ENCODE data around the gene ELOA.
A peak's percentile ranks its signal among the peaks of the same experiment; 100 is the strongest.
"Not testable (repeated sequence)": the region's sequence is repeated elsewhere in the genome, so short reads cannot be mapped to it uniquely, and the experiment has no call there.

The ELOA gene

DNA sequence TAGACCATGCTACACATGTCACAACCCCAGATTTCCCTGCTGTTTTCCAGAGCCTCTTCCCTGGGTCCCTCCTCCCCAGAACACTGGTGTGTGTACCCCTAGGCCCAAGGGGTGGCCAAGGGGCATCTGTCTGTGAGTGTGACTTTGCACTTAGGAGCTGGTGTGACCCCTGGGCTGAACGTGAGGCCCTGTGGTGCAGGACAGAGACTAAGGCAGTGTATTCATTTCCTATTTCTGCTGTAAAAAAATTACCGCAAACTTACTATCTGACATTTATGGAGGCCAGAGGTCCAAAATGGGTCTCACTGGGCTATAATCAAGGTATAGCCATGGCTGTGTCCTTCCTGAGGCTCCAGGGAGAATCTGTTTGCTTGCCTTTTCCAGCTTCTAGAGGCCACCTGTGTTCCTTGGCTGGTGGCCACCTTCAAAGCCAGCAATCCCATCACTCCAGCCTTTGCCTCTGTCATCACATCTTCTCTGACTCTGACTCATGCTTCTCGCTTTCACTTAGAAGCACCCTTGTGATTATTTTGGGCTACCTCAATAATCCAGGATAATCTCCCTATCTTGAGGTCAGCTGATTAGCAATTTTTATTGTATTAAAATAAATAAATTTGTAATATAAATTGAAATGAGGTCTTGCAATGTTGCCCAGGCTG is 24.0 kb upstream of the ELOA start:
- peaks cover 10% of the 10 kb centered on the region for H3K4me1 Mint-ChIP-seq (ENCODE audit: low read depth)
- H3K27ac Mint-ChIP-seq, result no peak overlapping the region
- no peaks in the 10 kb centered on the region for H3K27me3 Mint-ChIP-seq (ENCODE audit: low read depth)
- no peaks in the 10 kb centered on the region for H3K9me3 Mint-ChIP-seq
- no peak overlapping the region for H3K4me3 Mint-ChIP-seq
- no peaks in the 10 kb centered on the region for H3K36me3 Mint-ChIP-seq (ENCODE audit: low read depth)

DNA sequence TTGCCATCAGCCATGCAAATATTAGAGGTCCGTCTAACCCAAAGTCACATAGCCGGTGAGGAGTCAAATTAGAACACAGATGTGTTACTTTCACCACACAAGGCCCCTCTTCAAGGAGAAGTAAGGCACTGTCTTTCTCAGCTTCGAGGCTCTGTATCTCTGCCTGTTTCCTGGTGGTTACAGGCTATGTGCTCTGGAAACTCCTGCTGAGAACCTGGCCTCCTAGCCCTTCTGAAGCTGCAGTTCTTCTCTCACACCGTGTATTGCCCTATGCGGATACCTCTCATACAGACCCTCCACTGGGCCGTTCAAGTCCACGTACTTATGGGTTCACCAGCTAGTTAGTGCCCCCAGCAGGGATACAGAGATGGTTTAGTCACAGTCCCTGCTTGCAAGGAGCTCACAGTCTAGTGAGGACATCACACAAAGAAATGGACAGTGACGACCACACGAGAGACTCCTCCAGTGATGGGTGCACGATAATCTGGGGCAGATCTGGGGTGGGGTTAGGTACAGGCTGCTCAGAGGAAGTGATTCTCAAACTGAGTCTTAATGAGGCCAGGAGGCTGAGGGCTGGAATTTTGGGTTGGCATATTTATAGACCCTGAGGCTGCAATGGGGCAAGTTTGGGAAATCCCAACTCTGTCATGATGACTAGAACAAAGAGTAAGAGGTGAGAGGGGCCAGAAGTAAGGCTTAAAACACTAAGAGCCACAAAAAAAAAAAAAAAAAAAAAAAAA is 22.8 kb upstream of the ELOA start:
- Mint-ChIP-seq H3K27ac (peak overlapping the region; percentile 58), H3K27me3 (ENCODE audit: low read depth) (no peaks in the 10 kb centered on the region), H3K4me1 (ENCODE audit: low read depth) (peaks cover 10% of the 10 kb centered on the region), H3K9me3 (no peaks in the 10 kb centered on the region), H3K36me3 (ENCODE audit: low read depth) (no peaks in the 10 kb centered on the region), H3K4me3 (no peak overlapping the region)

DNA sequence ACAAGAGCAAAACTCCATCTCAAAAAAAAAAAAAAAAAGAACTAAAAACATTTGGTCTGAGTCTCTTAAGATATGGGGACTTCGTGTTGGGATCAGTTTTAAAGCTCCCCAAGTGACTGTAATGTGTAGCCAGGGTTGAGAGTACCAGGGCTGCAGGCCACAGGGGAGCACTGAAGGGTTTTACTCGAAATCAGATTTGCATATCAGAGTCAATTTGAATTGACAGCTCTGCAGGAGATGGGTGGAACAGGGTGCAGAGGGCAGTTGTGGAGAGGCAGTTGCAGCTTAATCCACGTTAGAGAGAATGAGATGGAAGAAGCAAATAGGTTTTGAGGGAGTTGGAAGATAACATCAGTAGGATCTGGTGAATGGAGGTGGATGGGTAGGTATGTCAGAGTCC is 20.6 kb upstream of the ELOA start:
- Mint-ChIP-seq H3K27me3 (ENCODE audit: low read depth) (no peaks in the 10 kb centered on the region), H3K27ac (no peak overlapping the region), H3K4me1 (ENCODE audit: low read depth) (peaks cover 10% of the 10 kb centered on the region), H3K9me3 (no peaks in the 10 kb centered on the region), H3K36me3 (ENCODE audit: low read depth) (no peaks in the 10 kb centered on the region), H3K4me3 (no peak overlapping the region)

DNA sequence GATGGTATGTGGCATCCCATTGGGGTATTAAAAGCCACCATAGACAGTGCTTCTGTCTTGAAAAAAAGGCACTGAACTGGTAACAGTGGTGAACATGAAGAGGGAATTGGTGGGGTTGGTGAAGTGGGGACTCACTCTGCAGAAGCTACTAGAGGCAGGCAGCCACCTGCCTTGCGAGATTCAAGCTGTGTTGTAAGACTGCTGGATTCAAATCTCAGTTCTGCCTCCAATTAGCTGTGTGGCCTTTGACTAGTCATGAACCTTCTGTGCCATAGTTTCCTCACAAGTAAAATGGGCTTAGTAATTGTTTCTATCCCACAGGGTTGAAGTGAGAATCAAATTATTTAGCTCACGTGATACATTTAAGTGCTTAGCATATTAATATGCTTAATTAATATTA is 16.6 kb upstream of the ELOA start:
- Mint-ChIP-seq H3K9me3 (no peaks in the 10 kb centered on the region), H3K36me3 (ENCODE audit: low read depth) (peaks cover 3% of the 10 kb centered on the region)

DNA sequence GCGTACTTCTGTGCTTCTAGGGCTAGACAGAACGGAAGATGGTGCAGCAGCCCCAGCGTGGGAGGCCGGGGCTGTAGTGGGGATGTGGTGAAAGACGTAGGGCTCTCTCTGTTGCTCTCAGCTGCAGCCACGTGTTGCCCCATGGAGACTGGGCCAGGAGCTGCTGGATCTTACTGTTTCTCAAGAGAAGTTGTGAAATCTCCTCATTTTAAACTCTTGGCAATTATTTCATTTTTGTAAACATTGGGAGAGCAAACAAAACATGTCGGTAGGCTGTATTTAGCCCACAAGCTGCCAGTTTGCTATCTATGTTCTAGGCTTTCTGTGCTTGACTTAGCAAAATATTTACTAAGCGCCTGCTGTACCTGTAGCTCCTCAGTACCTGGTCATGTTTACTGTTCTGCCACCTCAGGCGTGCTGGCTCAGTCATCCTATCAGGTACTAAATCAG is 15.9 kb upstream of the ELOA start:
- H3K4me3 Mint-ChIP-seq, result no peak overlapping the region
- H3K4me1 Mint-ChIP-seq (ENCODE audit: low read depth), result peaks cover 4% of the 10 kb centered on the region
- H3K36me3 Mint-ChIP-seq (ENCODE audit: low read depth), result peaks cover 4% of the 10 kb centered on the region
- H3K9me3 Mint-ChIP-seq, result no peaks in the 10 kb centered on the region
- no peak overlapping the region for H3K27ac Mint-ChIP-seq
- no peaks in the 10 kb centered on the region for H3K27me3 Mint-ChIP-seq (ENCODE audit: low read depth)

More for the DNA sequence above, 16.6 kb upstream of the ELOA start:
- Mint-ChIP-seq H3K27ac (no peak overlapping the region), H3K4me1 (ENCODE audit: low read depth) (no peaks in the 10 kb centered on the region), H3K27me3 (ENCODE audit: low read depth) (no peaks in the 10 kb centered on the region), H3K4me3 (no peak overlapping the region)

DNA sequence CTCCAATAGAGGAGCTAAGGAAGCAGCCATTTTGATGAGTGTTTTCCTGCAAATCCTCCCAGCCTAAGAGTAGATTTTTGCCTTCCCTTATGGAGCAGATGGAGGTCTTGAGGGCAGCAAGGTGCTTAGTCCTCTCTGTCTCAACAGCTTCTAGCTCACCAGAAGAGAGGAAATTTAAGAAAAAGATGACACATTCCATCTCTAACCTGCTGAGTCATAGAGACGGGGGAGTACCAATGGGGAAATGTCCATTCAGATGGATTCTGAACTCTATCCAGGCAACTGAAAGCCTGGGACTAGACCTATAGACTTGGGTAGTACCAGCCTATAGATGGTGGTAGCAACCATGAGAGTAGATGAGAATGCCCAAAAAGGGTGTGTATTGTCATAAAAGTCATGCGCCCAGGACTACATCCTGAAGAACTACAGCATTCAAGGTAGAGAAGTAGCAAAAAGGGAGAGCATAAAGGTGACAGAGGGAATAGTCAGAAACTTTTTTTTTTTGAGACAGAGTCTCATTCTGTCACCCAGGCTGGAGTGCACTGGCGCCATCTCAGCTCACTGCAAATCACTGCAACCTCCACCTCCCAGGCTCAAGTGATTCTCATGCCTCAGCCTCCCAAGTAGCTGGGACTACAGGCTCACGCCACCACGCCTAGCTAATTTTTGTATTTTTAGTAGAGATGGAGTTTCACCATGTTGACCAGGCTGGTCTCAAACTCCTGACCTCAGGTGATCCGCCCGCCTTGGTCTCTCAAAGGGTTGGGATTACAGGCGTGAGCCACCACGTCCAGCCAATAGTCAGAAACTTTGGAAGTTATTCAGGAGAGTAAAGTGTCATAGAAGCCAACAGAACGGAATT is 10.7 kb upstream of the ELOA start:
- Mint-ChIP-seq H3K27me3 (ENCODE audit: low read depth) (no peaks in the 10 kb centered on the region), H3K36me3 (ENCODE audit: low read depth) (peaks cover 6% of the 10 kb centered on the region), H3K27ac (no peak overlapping the region), H3K4me3 (no peak overlapping the region), H3K4me1 (ENCODE audit: low read depth) (peaks cover 6% of the 10 kb centered on the region), H3K9me3 (no peaks in the 10 kb centered on the region)

DNA sequence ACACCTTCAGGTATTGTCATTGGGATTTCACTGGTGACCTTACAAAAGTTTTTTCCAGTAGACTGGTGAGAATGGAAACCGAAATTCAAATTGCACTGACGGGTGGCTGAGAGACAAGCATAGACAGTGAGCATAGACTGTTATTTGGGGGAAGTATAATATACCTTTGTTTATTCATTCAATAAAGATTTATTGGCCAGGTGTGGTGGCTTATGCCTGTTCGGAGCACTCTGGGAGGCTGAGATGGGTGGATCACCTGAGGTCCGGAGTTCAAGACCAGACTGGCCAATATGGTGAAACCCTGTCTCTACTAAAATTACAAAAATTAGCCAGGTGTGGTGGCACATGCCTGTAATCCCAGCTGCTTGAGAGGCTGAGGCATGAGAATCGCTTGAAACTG is 10.0 kb upstream of the ELOA start:
- not testable (repeated sequence) for H3K27me3 Mint-ChIP-seq (ENCODE audit: low read depth); H3K27ac Mint-ChIP-seq

DNA sequence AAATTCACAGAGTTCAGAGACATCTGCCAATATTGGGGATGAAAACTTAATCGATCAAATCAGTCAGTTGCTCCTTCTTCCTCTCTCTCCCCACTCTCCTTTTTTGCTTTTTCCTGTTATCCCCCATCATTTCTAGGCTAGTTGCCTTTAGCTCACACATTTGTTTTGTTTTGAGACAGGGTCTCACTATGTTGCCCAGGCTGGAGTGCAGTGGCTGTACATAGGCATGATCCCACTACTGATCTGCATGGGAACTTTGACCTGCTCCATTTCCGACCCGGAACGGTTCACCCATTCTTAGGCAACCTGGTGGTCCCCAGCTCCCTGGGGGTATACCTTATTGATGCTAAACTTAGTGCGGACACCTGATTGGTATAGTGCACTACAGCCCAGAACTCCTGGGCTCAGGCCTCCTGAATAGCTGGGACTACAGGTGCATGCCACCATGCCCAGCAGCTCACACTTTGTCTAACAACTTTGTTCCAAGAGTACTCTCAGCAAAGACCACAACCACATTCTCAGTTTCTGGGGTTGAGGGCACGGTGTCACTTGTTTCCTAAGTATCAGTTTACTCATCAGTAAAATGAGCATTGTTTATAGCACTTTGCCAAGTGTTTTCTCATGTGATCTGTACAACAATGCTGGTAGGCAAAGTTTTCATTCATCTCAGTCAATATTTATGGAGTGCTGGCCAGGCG is 6.7 kb upstream of the ELOA start:
- Mint-ChIP-seq H3K4me3 (no peak overlapping the region), H3K36me3 (ENCODE audit: low read depth) (peaks cover 4% of the 10 kb centered on the region), H3K4me1 (ENCODE audit: low read depth) (peaks cover 6% of the 10 kb centered on the region), H3K27ac (no peak overlapping the region), H3K9me3 (no peaks in the 10 kb centered on the region), H3K27me3 (ENCODE audit: low read depth) (no peaks in the 10 kb centered on the region)

More for the DNA sequence above, 10.0 kb upstream of the ELOA start:
- not testable (repeated sequence) for H3K36me3 Mint-ChIP-seq (ENCODE audit: low read depth); H3K4me3 Mint-ChIP-seq; H3K4me1 Mint-ChIP-seq (ENCODE audit: low read depth); H3K9me3 Mint-ChIP-seq

DNA sequence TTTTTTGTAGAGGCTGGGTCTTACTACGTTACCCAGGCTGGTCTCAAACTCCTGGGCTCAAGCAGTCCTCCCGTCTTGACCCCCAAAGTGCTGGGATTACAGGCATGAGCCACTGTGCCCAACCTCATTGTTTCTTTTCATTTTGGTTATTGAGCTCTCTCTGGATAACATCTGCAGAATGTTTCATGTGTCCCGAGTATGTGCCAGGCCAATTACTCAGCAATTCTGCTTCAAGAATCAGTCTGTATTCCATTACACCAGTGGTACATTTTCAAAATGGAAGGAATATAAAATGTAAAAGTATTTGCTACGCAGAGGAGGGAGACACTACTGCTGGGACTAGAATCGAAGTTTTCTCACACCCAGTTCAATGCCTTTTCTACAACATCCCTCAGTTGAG is 1.7 kb upstream of the ELOA start:
- peak overlapping the region; percentile 86 for H3K4me3 Mint-ChIP-seq
- peaks cover 5% of the 10 kb centered on the region for H3K36me3 Mint-ChIP-seq (ENCODE audit: low read depth)
- H3K4me1 Mint-ChIP-seq (ENCODE audit: low read depth), result peaks cover 27% of the 10 kb centered on the region
- no peaks in the 10 kb centered on the region for H3K9me3 Mint-ChIP-seq
- H3K27ac Mint-ChIP-seq, result peak overlapping the region; percentile 85
- H3K27me3 Mint-ChIP-seq (ENCODE audit: low read depth), result no peaks in the 10 kb centered on the region

DNA sequence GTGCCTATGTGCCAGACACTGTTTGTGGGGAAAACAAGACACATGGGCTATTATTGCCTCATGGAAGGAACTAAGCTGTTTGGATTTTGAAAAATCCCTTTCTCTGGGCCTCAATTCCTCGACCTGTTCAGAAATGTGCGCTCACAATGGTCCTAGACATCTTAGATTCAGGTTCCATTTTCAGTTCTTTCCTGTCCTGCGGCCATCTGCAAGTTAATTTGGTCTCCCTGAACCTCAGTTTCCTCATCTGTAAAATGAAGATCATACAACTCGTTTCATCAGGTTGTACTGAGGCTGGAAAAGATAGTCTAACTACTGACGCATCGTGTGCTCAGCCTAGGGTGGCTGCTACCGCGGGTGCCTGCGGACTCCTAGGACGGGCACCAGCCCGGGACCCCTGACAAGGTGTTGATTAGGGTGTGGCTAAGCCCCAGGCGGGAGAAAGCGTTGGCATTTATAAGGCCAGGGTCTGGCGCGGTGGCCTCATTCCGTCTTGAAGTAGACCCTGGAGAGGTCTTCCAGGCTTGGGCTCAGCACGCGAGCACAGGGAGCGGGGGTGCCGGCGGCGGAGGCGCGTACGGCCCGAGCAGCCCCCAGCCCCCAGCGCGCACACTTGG is 493 bp upstream of the ELOA start:
- Mint-ChIP-seq H3K4me1 (ENCODE audit: low read depth) (peaks cover 37% of the 10 kb centered on the region), H3K9me3 (no peaks in the 10 kb centered on the region), H3K4me3 (peak overlapping the region; percentile 86), H3K36me3 (ENCODE audit: low read depth) (peaks cover 9% of the 10 kb centered on the region), H3K27ac (peak overlapping the region; percentile 85), H3K27me3 (ENCODE audit: low read depth) (no peaks in the 10 kb centered on the region)

DNA sequence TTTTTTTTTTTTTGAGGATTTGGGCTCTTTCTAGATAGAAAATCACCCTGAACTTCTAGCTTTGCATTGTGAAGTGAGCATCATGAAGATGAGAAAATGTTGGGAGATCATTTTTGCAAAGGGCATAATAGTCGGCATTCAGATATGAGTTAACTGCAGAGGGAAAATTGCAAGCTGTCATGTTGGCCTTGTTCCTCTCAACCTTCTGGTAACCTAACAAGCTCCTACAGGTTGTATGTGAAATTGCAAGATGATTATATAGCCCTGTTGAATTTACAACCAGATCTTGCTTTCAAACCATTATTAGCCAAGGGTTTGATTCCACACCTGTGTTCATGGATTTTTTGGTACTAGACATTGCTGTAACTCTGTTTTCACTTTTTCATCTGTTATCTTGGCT is 2.2 kb downstream of the ELOA start:
- H3K27me3 Mint-ChIP-seq (ENCODE audit: low read depth), result no peaks in the 10 kb centered on the region
- H3K36me3 Mint-ChIP-seq (ENCODE audit: low read depth), result peaks cover 11% of the 10 kb centered on the region
- H3K9me3 Mint-ChIP-seq, result no peaks in the 10 kb centered on the region
- peaks cover 51% of the 10 kb centered on the region for H3K4me1 Mint-ChIP-seq (ENCODE audit: low read depth)
- H3K27ac Mint-ChIP-seq, result peak overlapping the region; percentile 50
- H3K4me3 Mint-ChIP-seq, result peak overlapping the region; percentile 23

DNA sequence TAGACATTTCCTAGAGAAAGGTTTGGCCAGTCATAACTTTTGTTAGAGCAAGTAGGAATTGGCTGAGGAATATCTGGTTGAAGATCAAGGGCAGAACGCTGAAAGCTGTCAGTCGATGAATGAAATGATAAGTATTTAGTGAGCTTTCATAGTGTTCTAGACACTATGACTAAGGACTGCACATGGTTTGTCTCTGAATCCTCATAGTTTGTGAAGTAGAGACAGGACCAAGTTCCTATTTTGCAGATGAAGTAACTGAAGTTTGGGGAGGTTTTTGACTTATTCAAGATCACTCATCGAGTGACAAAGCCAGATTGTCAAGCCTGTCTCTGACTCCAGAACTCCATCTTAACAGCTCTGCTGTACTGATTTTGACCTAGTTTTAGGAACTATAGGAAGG is 4.7 kb downstream of the ELOA start:
- no peak overlapping the region for H3K4me3 Mint-ChIP-seq
- no peaks in the 10 kb centered on the region for H3K27me3 Mint-ChIP-seq (ENCODE audit: low read depth)
- peaks cover 22% of the 10 kb centered on the region for H3K36me3 Mint-ChIP-seq (ENCODE audit: low read depth)
- peaks cover 44% of the 10 kb centered on the region for H3K4me1 Mint-ChIP-seq (ENCODE audit: low read depth)
- no peak overlapping the region for H3K27ac Mint-ChIP-seq
- H3K9me3 Mint-ChIP-seq, result no peaks in the 10 kb centered on the region

DNA sequence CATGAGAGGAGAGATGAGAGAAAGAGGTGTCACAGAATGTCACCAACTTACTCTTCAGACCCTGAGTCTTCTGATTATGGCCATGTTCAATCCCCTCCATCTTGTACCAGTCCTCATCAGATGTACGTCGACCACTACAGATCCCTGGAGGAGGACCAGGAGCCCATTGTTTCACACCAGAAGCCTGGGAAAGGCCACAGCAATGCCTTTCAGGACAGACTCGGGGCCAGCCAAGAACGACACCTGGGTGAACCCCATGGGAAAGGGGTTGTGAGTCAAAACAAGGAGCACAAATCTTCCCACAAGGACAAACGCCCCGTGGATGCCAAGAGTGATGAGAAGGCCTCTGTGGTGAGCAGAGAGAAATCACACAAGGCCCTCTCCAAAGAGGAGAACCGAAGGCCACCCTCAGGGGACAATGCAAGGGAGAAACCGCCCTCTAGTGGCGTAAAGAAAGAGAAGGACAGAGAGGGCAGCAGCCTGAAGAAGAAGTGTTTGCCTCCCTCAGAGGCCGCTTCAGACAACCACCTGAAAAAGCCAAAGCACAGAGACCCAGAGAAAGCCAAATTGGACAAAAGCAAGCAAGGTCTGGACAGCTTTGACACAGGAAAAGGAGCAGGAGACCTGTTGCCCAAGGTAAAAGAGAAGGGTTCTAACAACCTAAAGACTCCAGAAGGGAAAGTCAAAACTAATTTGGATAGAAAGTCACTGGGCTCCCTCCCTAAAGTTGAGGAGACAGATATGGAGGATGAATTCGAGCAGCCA is 8.0 kb downstream of the ELOA start:
- Mint-ChIP-seq H3K4me3 (no peak overlapping the region), H3K27me3 (ENCODE audit: low read depth) (no peaks in the 10 kb centered on the region), H3K4me1 (ENCODE audit: low read depth) (peaks cover 30% of the 10 kb centered on the region), H3K9me3 (no peaks in the 10 kb centered on the region), H3K27ac (no peak overlapping the region), H3K36me3 (ENCODE audit: low read depth) (peaks cover 41% of the 10 kb centered on the region)
